HG03439 (cell line): ENCODE measurements around the gene ASAP3.

Experiments
- ATAC-seq: cut with Tn5 transposase; IDR thresholded peaks from one replicate; pipeline ENCODE4 v1.9.1; 2021; ENCODE audit warnings: mild to moderate bottlenecking, moderate library complexity; ENCODE audit not compliant: unreplicated experiment

The ASAP3 gene

GRCh38 chr1:23425193-23425494, 58.8 kb downstream of the ASAP3 start:
- ATAC-seq: no peak

GRCh38 chr1:23424293-23425192, 59.4 kb downstream of the ASAP3 start, which contains the start of gene TCEA3:
TCEA3 (minus strand) TSS chr1:23424748; CDS start chr1:23424633, 115 bp downstream.
- ATAC-seq: no peak

GRCh38 chr1:23423415-23424292, 60.3 kb downstream of the ASAP3 start:
- ATAC-seq: no peak

- ATAC-seq: no peak
These were observed 61.0 kb downstream of the ASAP3 start for GRCh38 chr1:23422941-23423340.

- ATAC-seq: no peak
These were observed 61.6 kb downstream of the ASAP3 start for GRCh38 chr1:23422241-23422877.

- no peak for ATAC-seq
These were observed 62.2 kb downstream of the ASAP3 start for GRCh38 chr1:23421753-23422240.

GRCh38 chr1:23421343-23421742, 62.6 kb downstream of the ASAP3 start:
- no peak for ATAC-seq

GRCh38 chr1:23420778-23421177, 63.2 kb downstream of the ASAP3 start:
- no peak for ATAC-seq

GRCh38 chr1:23419180-23419579, 64.8 kb downstream of the ASAP3 start:
- no peak for ATAC-seq

GRCh38 chr1:23417570-23417969, 66.4 kb downstream of the ASAP3 start:
- ATAC-seq: no peak

- ATAC-seq: no peak
These were observed 67.0 kb downstream of the ASAP3 start for GRCh38 chr1:23416964-23417363.

- ATAC-seq: no peak
These were observed 75.1 kb downstream of the ASAP3 start for GRCh38 chr1:23408797-23409290.

GRCh38 chr1:23407016-23407630, 76.9 kb downstream of the ASAP3 start:
- ATAC-seq: no peak

- no peak for ATAC-seq
These were observed 78.0 kb downstream of the ASAP3 start for GRCh38 chr1:23405946-23406345.

GRCh38 chr1:23403735-23404486, 80.1 kb downstream of the ASAP3 start:
- no peak for ATAC-seq

- ATAC-seq: no peak
These were observed 80.6 kb downstream of the ASAP3 start for GRCh38 chr1:23403355-23403734.

- no peak for ATAC-seq
These were observed 81.0 kb downstream of the ASAP3 start for GRCh38 chr1:23403038-23403336.

GRCh38 chr1:23402286-23403037, 81.5 kb downstream of the ASAP3 start:
- ATAC-seq: no peak

- ATAC-seq: no peak
These were observed 82.7 kb downstream of the ASAP3 start for GRCh38 chr1:23401313-23401712.
